K562 (cell line): ENCODE results near the gene COQ10B. TPM values are rescaled to one million over a fixed set of nuclear protein-coding genes. Genes with fewer than 3 reads are reported as not detected.

Source experiments
- AFF1 ChIP-seq, 2 experiments: fragments of 450-650 bp; IDR thresholded peaks; 2 replicates each; pipeline ENCODE4 v1.6.1; 2018; ENCODE audit warnings: mild to moderate bottlenecking in 2 of 2, low read depth in 1 of 2; ENCODE audit not compliant: partially characterized antibody in 2 of 2
- BRD4 ChIP-seq: fragments of 200-600 bp; sonication (generic); IDR thresholded peaks from 2 replicates; pipeline ENCODE4 v1.6.1; 2017; ENCODE audit warnings: inconsistent platforms
- CUX1 ChIP-seq: fragments of 200-800 bp; sonication (Bioruptor generic); IDR thresholded peaks from 2 replicates; pipeline ENCODE4 v1.6.1; 2016; ENCODE audit warnings: missing genetic modification characterization, missing compliant biosample characterization
- FOXK2 ChIP-seq, 2 experiments: fragments of 450-650 bp; IDR thresholded peaks in 1 of 2; conservative IDR thresholded peaks in 1 of 2; 2 replicates each; pipeline ENCODE4 v1.6.1; 2016; ENCODE audit warnings: low read depth in 2 of 2, mild to moderate bottlenecking in 1 of 2
- HDAC6 ChIP-seq: IDR thresholded peaks from 2 replicates; pipeline ENCODE4 v1.6.1; 2012; ENCODE audit warnings: low read depth, mild to moderate bottlenecking, control low read depth, inconsistent platforms, low read length, moderate library complexity
- HDGF ChIP-seq: fragments of 450-650 bp; IDR thresholded peaks from 2 replicates; pipeline ENCODE4 v1.6.1; 2016
- MTA1 ChIP-seq: fragments of 450-650 bp; IDR thresholded peaks from 2 replicates; pipeline ENCODE4 v1.6.1; 2017; ENCODE audit warnings: borderline replicate concordance
- PHF8 ChIP-seq: fragments of 200-600 bp; sonication (generic); IDR thresholded peaks from 2 replicates; pipeline ENCODE4 v1.6.1; 2012; ENCODE audit warnings: mixed run types, mild to moderate bottlenecking, inconsistent platforms, low read length, moderate library complexity, borderline replicate concordance
- SETDB1 ChIP-seq: IDR thresholded peaks from one replicate; pipeline ENCODE4 v1.6.1; 2012; ENCODE audit warnings: low read length, control low read depth, inconsistent platforms
- SMC3 ChIP-seq: conservative IDR thresholded peaks from 2 replicates; pipeline ENCODE4 v1.6.1; 2011; ENCODE audit warnings: low read depth, low read length, improper control_type of control experiment; ENCODE audit not compliant: insufficient read depth
- SP1 ChIP-seq: sonication (generic); formaldehyde crosslinking; IDR thresholded peaks from 2 replicates; pipeline ENCODE4 v1.8.1; 2022; ENCODE audit warnings: mild to moderate bottlenecking, missing genetic modification reagents
- STAT5A ChIP-seq: IDR thresholded peaks from 2 replicates; pipeline ENCODE4 v1.6.1; 2012; ENCODE audit warnings: low read length, inconsistent platforms, borderline replicate concordance
- TCF15 ChIP-seq: fragments of 250-450 bp; sonication (Bioruptor Pico); IDR thresholded peaks from 2 replicates; pipeline ENCODE4 v1.8.0; 2022; ENCODE audit warnings: moderate library complexity, mild to moderate bottlenecking, inconsistent platforms
- TCF7L2 ChIP-seq: fragments of 150-350 bp; IDR thresholded peaks from 2 replicates; pipeline ENCODE4 v1.6.1; 2016; ENCODE audit warnings: low read depth, mild to moderate bottlenecking, low read length, moderate library complexity
- THRB ChIP-seq: fragments of 450-650 bp; formaldehyde crosslinking; conservative IDR thresholded peaks from 2 replicates; pipeline ENCODE4 v1.4.0; 2022; ENCODE audit warnings: mild to moderate bottlenecking, missing genetic modification characterization
- ZFPM2 ChIP-seq: fragments of 250-450 bp; sonication (Bioruptor Pico); IDR thresholded peaks from 2 replicates; pipeline ENCODE4 v1.5.1; 2022; ENCODE audit warnings: mild to moderate bottlenecking
- ZNF184 ChIP-seq: sonication (generic); formaldehyde crosslinking; IDR thresholded peaks from 2 replicates; pipeline ENCODE4 v1.5.0; 2020; ENCODE audit warnings: missing genetic modification reagents
- ZNF311 ChIP-seq: fragments of 250-450 bp; sonication (Bioruptor Pico); IDR thresholded peaks from 2 replicates; pipeline ENCODE4 v1.4.0; 2020; ENCODE audit warnings: mild to moderate bottlenecking, moderate library complexity
- polyA plus RNA-seq, 8 experiments: library from polyadenylated mRNA; depleted of rRNA in 4 of 8; stranded (reverse) in 5 of 8; unstranded in 3 of 8; fragments of >200 nt; fragmentation: Nextera tagmentation in 2 of 8; fragmentation: Illumina TruSeq in 1 of 8; extraction: Ambion mirVana in 2 of 8; extraction: Trizol in 1 of 8; gene quantifications; 2 replicates each; pipeline versions ENCODE4 v1.2.1 to v1.2.3, GENCODE V29; 2011 to 2014; ENCODE audit warnings: inconsistent platforms in 1 of 8, missing spikeins in 1 of 8
- total RNA-seq, 7 experiments: library from RNA; depleted of rRNA in 6 of 7; stranded (reverse); fragments of >200 nt in 6 of 7; fragmentation: Illumina TruSeq in 2 of 7; extraction: Trizol in 2 of 7; gene quantifications; 2 replicates each; pipeline versions ENCODE4 v1.2.1 to v1.2.3, GENCODE V29; 2011 to 2021; ENCODE audit warnings: low replicate concordance in 1 of 7

Gene COQ10B
- total and polyA plus RNA-seq, 9 of the 15 experiments (the other 6 are each of a cell fraction or from before 2014, with no cell fraction given), result 3.1 to 13.1 (median 7.7) TPM

GRCh38 chr2:197453914-197454398 is 604 bp downstream of the COQ10B start (continued):
- TF ChIP-seq THRB (CRISPR knock-in tag) (no peak), TCF7L2 (no peak), HDGF (no peak), CUX1 (CRISPR knock-in tag) (no peak), ZNF184 (CRISPR knock-in tag) (no peak), PHF8 (no peak), SMC3 (no peak), MTA1 (no peak), HDAC6 (no peak), ZFPM2 (no peak), BRD4 (no peak), TCF15 (CRISPR knock-in tag) (no peak), FOXK2 (conservative IDR thresholded peaks at IDR 0.05 in 1 of 2, IDR thresholded peaks at IDR 0.05 in 1 of 2; ENCODE audit: low read depth in 2 of 2) (peak; percentile 40 to 82; a peak in 3 of 4 replicates), AFF1 (IDR thresholded peaks at IDR 0.05; ENCODE audit: low read depth in 1 of 2, partially characterized antibody in 2 of 2) (peak in 1 of 2 experiments; percentile 10), SP1 (CRISPR knock-in tag) (no peak), ZNF311 (CRISPR knock-in tag) (no peak), STAT5A (no peak), SETDB1 (no peak)
